Non-pigmented ciliary epithelial cell (primary cell): ENCODE measurements around the gene TEAD1.

ENCODE experiments used
- DNase-seq: peaks from one replicate; pipeline ENCODE4 v3.0.0-alpha.2; 2010; ENCODE audit warnings: low read depth

Gene TEAD1

GRCh38 chr11:12810568-12810894, 136.3 kb downstream of the TEAD1 start:
- DNase-seq, result no peak

DNA sequence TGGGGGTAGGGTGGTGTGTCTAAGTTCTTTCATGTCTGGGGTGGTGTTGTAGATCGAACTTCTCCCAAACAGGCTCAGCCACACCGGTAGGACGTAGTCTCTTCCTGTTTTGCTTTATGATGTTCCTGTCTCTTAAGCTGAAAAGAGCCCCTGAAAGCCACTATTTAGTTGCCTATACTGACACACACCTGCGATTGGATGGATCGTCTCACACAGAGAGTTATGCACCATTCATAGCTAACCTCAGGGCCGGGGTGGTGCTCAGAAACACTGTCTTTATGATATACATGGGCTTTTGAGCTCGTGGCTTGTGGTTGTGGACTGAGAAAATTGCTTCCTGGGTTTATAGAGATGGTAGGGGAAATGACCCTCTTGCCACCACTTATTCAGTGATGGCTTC, 137.6 kb downstream of the TEAD1 start:
- no peak for DNase-seq

DNA sequence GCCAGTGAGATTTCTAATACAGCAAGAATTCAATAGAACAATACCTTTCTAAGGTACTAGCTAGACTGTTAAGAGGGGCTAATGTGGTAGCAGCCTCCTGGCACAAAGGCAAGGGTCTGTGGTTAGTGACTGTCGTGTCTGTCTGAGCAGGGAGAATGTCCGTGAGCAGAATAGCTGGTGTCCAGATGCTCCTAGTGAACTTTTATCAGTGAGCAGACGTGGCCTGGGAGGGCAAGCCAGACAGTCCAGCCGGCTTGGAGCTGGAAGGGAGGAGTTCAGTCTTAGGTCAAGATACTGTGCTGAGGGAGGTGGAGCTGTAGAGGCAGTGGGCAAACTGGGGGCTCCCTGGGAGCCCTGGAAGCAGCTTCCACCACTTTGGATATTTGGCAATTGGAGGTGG, 138.6 kb downstream of the TEAD1 start:
- DNase-seq, result no peak

DNA sequence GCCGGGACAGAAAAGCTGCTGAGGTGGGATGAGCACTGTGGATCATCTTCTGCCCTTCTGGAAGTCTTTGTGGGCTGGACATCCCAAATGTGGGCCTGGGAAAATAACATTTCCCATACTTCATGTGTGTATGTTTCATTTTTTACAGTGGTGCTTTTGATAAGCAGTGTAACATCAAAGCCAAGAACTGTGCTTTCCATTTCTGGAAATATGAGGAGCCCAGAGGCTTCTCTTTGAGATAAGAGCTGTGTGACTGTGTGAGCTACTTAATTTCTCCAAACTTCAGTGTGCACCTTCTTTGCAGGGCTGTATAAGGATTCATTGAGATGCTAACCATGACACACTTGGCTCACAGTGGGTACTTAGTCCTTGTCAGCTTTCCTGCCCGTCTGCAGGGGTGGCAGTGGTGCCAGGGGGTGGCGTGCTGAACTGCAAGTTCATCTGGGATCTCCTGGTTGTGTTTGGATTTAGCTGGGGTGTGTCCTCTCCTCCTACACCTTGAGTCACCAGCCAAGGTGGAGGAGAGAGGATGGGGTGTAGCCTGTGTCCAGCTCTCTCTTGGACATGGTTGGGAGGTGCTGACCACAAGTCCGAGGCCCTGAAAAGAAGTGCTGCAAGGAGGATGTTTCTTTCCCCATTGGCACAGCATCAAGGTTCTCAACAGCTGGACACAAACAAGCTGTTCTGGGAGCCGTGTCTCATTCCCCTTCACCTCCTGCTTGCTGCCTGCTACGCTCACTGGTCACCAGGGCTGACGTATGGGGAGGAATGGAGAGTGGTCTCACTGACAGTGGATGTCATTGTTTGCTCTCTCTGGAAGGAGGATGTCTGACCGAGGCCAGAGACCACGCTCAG, 139.4 kb downstream of the TEAD1 start:
- DNase-seq, result no peak

DNA sequence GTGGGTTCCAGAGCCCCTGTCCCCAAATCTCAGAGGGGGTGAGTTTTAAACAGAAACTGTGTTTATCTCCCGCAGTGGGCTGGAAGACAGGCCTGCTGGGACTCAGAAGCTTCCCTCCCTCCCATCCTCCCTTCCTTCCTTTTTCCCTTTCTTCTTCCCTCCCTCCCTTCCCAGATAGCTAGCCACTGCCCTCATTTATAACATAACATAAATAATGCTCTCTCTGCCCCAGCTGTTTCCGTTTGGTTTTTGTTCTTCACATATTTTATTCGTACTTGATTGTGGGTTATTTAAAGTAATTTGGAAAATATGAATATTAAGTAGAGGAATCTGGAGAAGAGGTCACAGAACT, 140.9 kb downstream of the TEAD1 start:
- DNase-seq, result no peak

- no peak for DNase-seq
These were observed 141.8 kb downstream of the TEAD1 start for GRCh38 chr11:12815931-12816494.

DNA sequence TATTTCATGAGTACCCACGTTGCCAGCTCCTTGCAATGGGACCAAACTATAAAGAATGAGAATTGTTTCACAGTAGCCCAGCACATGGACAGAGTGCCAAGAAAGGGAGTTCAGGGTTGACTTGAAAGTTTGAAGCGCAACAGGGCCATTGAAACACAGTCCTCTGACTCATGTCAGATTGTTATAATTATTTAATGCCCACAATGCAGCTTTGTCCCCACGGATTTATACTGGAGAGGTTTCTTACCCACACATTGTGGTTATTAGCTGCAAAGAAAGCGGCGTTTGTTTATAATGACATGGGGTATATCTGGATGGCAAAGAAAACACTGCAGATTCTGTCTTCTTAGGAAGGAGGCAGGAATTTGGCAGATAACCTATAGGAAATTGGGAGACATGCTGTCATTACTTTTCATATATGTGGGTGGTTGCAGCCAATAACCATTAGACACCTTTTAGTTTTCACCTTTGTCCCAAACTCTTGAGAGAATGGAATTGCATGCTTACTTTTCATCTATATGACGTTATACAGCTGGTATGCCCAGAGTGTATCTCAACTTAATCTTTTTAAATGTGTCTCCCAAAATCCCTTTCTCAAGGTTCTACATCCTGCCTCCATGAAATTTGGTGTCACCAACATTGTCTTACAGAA, 143.6 kb downstream of the TEAD1 start:
- DNase-seq, result no peak

DNA sequence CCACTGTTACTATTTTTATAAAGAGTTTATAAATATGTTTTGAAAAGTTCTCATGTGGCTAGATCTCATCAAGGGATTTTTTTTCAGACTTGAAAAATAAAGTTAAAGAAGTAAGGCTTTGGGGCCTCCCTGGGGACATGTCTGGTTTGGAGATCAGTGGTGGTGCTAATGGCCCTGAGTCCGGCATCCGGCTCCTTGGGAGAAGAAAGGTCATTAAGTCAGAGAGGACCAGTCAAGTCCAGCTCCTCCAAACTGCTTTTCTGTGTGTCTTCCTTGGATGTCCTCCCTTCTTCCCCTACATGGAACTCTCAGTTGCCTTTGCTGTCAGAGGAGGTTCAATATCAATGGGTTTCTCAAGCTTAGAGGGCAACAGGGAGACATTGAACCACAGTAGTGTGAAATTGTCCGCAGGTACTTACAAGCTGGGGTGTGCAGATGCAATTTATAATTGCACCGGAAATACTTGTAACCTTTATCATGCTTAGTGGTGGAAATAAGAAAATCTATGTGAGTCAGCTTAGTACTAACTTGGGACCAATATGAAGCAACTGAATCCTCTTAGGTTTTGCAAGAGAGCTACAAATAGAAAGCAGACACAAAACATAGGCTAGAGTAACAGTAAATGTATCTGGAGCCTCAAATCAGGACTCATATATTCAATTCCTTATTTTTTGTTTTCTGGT, 144.3 kb downstream of the TEAD1 start:
- DNase-seq, result no peak

DNA sequence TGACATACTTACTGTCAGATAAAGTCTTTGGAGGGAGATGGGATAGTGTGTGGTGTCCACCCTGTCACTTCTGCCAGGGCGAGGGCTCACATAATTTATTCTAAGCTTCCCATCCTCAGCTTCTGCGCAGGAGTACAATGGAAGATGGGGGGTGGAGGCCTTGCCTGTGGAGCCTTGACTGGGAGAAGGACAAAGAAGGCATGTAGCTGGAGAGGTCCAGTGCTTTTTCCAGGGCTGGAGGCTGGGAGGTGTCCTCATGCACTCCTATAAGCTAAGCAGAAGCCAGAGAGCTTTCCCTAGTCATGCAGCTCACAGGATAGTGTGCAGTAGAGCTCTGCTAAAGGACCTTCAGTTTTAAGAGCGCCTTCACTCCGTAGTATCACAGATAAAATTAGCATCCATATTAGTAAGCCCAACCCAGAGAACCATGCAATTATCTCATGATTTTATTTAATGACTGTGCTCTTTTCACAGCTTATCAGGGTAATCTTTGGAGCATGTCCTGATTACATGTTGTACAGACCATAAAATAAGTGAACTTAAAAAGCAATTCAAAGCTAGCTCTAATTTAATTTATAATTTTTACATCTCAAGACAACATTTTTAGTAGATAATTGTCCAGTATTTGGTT, 148.3 kb downstream of the TEAD1 start:
- no peak for DNase-seq

GRCh38 chr11:12824281-12825041, 150.2 kb downstream of the TEAD1 start:
- DNase-seq, result no peak

- DNase-seq, result no peak
These were observed 152.2 kb downstream of the TEAD1 start for GRCh38 chr11:12826441-12826840.

DNA sequence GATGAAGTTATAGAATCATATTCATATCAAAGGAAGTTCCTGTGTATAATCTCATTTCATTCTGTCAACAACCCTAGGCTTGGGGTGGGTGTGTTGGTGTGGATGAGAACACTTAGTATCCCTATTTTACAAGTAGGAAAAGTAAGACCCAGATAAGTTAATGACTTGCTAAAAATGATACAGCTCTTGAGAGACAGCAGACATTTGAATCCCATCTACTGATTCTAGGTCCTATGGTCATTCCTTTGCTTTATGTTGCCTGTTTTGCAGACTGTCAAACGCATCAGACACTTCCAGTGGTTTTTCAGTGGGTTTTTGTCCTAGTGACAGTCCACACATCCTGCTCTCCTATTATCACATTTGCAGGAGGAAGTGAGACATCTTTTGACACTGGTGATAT, 153.1 kb downstream of the TEAD1 start:
- no peak for DNase-seq

- no peak for DNase-seq
These were observed 153.9 kb downstream of the TEAD1 start for GRCh38 chr11:12827929-12828812.

- DNase-seq, result no peak
These were observed 154.9 kb downstream of the TEAD1 start for GRCh38 chr11:12829131-12829530.

- no peak for DNase-seq
These were observed 155.5 kb downstream of the TEAD1 start for GRCh38 chr11:12829540-12830314.

GRCh38 chr11:12831471-12832202, 157.4 kb downstream of the TEAD1 start:
- no peak for DNase-seq

DNA sequence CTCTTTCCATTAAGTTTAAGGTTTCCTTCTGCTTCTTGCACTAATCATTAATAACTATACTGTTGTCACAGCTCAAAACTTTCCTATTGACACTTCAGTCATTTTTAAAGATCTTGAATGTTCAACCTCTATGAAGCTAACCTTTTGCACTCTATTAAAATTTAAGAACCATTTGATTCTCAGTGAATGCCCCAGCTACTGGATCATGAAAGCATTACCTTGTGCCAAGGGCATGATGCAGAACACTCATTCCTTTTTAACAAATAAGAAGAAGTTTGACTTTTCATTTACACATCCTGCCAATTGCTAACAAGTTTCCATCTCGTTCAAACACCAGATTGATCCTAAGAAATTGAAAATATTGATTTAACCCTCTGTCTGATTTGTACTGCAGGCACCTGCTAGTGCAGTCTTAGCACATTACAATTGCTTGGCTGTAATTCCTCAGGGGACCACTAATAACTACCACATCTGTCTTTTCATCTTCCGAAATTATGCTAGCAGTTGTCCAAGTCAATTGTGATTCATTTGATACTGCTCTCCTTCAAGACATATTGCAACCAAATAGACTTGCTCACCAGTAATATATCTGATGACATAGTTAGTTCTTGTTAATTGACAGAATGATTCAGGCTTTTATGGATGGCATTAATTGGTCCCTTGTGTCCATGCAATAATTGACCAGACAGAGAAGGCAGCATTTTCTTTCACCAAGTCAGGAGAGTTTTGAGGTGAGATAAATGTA, 158.4 kb downstream of the TEAD1 start:
- DNase-seq, result no peak

GRCh38 chr11:12834166-12834565, 159.9 kb downstream of the TEAD1 start:
- DNase-seq, result no peak
